ENCODE data around the gene CD2AP.

GRCh38 chr6:47571488-47571887 lies 93.9 kb downstream of the CD2AP start:
- TF ChIP-seq RARB (CRISPR knock-in tag; IDR thresholded peaks at IDR 0.05), result no peak
- TF ChIP-seq CREB5 (CRISPR knock-in tag; IDR thresholded peaks at IDR 0.05; ENCODE audit: low read depth), result no peak
- no peak for TF ChIP-seq GLIS3 (CRISPR knock-in tag; IDR thresholded peaks at IDR 0.05)
- TF ChIP-seq CSDC2 (CRISPR knock-in tag; IDR thresholded peaks at IDR 0.05), result no peak
- TF ChIP-seq SNAI2 (CRISPR knock-in tag; IDR thresholded peaks at IDR 0.05), result no peak
- no peak for TF ChIP-seq PATZ1 (CRISPR knock-in tag; IDR thresholded peaks at IDR 0.05; ENCODE audit: borderline replicate concordance)
- no peak for TF ChIP-seq ZNF70 (CRISPR knock-in tag; IDR thresholded peaks at IDR 0.05)
- TF ChIP-seq TSHZ2 (CRISPR knock-in tag; IDR thresholded peaks at IDR 0.05), result no peak
- no peak for TF ChIP-seq POU6F1 (CRISPR knock-in tag; IDR thresholded peaks at IDR 0.05; ENCODE audit: borderline replicate concordance, low read depth)
- TF ChIP-seq ZFP30 (CRISPR knock-in tag; IDR thresholded peaks at IDR 0.05), result no peak

All from SK-N-SH treated with all-trans-retinoic acid at 6 μM for 48 hours (cell line).